GM21381 (cell line): ENCODE data around the gene JAZF1.

Experiments
- ATAC-seq: cut with Tn5 transposase; IDR thresholded peaks from one replicate; pipeline ENCODE4 v1.9.1; 2021; ENCODE audit warnings: mild to moderate bottlenecking, moderate library complexity; ENCODE audit not compliant: unreplicated experiment

The JAZF1 gene

DNA sequence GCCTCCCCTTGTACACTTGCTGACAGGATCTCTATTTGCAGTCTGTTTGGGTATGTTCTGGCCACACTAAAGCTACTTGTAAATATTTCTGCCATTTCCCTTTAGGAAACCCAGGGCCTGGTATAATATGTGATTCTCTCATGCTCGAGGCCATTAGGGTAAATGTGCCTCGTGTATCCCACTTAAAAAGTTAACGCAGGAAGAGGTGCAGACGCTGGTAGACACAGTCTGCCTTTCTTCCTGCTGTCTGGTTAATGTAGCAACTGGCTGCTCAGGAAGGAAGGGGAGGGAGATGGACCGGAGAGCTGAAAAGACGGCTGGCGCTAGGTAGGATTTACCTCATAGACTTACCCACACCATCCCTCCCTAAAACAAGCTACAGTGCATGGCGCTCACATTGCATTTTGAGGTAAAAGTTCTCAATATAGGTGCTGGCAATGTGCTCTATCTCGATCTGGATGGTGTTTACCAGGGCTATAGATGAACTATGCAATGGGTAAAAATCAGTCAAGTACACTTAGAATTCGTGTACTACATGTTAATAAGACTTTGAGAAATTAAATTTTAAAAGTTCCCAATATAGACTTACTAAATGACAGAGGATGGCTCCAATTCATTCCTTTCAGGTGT, 125.9 kb downstream of the JAZF1 start:
- ATAC-seq, result no peak

DNA sequence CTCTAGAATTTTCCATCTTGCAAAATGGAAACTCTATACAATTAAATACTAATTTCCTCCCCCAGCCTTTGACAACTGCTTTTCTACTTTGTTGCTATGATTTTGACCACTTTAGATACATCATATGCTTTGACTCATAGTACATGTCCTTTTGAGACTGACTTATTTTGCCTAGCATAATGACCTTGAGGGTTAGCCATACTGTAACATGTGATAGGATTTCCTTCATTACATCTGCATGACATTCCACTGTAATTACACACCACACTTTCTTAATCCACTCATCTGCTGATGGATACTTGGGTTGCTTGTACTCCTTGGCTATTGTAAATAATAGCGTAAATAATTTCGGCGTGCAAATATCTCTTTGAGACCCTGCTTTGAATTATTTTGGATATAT, 127.7 kb downstream of the JAZF1 start:
- no peak for ATAC-seq

GRCh38 chr7:28048694-28049093, 131.9 kb downstream of the JAZF1 start:
- no peak for ATAC-seq

- ATAC-seq, result no peak
These were observed 134.6 kb downstream of the JAZF1 start for GRCh38 chr7:28046035-28046434.

GRCh38 chr7:28045592-28045991, 135.0 kb downstream of the JAZF1 start:
- no peak for ATAC-seq

DNA sequence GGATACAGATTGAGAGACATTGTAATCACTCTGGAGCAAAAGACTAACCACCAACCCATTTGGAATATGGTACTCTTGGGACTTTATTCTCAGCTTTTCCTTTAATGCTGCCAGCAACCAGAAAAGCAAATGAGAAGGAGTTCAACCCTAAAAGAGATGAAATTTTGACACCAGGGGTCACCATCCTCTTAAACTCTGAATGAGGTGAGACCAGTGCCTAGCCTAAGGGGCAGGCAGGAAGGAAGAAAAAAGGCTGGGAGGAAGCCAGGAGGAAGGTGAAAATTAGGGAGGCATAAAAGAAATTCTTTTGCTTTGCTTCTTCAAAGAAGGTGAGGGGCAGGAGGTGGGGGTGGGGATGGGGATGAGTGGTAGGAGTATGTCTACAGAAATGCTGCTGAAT, 135.8 kb downstream of the JAZF1 start:
- ATAC-seq, result no peak

DNA sequence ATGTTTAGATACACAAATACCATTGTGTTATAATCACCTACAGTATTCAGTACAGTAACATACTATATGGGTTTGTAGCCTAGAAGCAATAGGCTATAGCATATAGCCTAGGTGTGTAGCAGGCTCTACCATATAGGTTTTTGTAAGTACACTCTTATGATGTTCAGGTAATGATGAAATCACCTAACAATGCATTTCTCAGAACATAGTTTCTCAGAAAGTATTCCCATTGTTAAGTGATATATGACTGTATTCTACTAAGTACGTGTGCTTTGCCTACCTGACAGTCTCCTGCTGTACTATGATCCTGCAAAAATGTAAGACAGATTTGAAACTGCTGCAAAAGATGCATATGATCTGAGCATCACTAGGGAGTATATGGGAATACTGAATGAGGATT, 137.9 kb downstream of the JAZF1 start:
- ATAC-seq, result no peak

DNA sequence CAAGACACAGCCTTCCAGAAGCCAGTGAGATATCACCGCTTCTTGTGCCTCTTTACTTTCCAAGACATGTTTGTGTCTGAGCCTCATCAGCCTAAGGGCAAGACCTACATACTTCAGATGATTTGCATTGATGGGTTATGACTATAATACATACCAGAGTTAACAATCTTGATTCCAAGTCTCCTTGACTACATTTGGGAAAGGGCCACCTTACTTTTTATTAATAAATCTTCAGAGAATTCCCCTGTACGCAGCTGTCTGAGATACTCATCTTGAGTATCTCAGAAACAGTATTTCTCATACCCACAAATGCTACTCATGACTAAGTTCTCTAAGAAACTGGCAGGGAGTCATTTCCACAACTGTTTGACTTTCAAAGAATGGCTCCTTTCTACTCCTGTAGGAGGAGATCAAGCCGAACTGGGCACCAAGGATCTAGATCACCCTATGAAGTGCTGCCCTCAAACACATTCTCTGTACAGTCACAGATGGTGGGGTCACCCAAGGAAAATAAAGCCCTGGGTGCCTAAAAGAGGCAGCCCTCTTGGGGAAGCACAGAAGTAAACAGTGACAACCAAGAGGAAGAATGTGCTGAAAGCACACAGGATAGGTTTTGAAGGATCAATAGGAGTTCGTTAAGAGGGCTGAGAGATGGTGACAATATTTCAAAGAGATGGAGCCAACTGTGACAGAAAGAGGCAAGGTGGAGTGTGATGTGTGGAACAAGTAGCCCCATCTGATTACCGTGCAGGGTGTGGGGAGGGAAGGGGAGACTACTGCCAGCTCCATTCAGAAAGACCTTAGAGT, 138.9 kb downstream of the JAZF1 start:
- ATAC-seq, result no peak

DNA sequence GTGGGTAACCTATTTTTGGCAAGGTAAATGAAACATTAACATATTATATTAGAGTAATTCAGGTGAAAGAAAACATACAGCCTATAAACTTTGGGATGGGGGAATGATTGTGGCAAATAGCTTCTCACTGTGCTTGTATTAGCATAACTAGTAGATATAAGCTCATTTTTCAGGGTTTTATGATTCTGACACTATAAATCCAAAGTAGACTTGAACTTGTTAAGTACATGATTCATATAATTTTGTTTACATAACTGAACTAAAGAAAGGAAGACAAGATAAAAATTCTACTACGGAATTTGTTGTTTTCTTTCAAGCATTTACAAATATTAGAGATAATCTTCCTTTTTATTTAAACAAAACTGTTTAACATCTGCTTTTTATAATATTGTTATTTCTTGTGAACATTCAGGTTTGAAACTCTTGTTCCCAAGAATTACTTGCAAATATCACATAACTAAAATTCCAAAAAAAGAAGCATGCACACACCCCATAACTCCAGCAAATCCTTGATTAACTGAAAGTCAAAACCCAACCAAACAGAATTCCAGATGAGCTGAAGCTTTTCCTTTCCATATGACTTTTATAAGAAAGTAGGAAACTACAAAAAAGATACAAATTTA, 142.3 kb downstream of the JAZF1 start:
- ATAC-seq, result no peak

- peak; percentile 84 for ATAC-seq
These were observed 143.2 kb downstream of the JAZF1 start for GRCh38 chr7:28037220-28038010.

DNA sequence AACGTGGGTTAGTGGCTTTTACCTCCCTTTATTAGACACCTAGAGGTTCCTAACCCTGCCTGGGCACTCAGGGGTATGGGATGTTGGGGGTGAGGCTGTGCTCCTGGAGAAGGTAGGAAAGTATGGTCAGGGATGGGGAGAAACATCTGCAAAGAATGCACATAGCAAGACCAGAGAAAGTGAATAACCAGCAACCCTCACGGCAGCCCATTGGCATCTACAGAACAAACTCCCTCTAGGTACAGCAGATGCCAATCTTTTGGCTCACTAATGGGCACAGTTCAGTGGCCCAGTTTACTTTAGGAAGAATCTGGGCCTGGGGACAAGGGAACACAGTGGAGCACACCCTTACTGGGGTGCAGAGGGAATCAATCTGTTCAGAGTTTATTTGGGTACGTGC, 143.9 kb downstream of the JAZF1 start:
- no peak for ATAC-seq

- no peak for ATAC-seq
These were observed 147.2 kb downstream of the JAZF1 start for GRCh38 chr7:28033386-28033785.

GRCh38 chr7:28032738-28033380, 147.7 kb downstream of the JAZF1 start:
- ATAC-seq, result no peak

- no peak for ATAC-seq
These were observed 151.5 kb downstream of the JAZF1 start for GRCh38 chr7:28029051-28029450.

- no peak for ATAC-seq
These were observed 152.1 kb downstream of the JAZF1 start for GRCh38 chr7:28028471-28028870.

GRCh38 chr7:28026237-28026636, 154.4 kb downstream of the JAZF1 start:
- ATAC-seq, result no peak

- ATAC-seq, result no peak
These were observed 155.7 kb downstream of the JAZF1 start for GRCh38 chr7:28024786-28025334.

GRCh38 chr7:28020302-28020940, 160.2 kb downstream of the JAZF1 start:
- ATAC-seq, result peak; percentile 80

GRCh38 chr7:28018856-28019465, 161.6 kb downstream of the JAZF1 start:
- no peak for ATAC-seq

- no peak for ATAC-seq
These were observed 162.1 kb downstream of the JAZF1 start for GRCh38 chr7:28018446-28018845.
